ENCODE data around the gene TMEM221. TPM values are rescaled to one million over a fixed set of nuclear protein-coding genes. Genes with fewer than 3 reads are reported as not detected.
A peak's percentile ranks its signal among the peaks of the same experiment; 100 is the strongest.

Gene TMEM221
- total and polyA plus RNA-seq, 9 of the 15 experiments (the other 6 are each of a cell fraction or from before 2014, with no cell fraction given): 0.06 to 0.35 TPM; not detected in 7

GRCh38 chr19:17469481-17470067, 21.1 kb upstream of the TMEM221 start (continued):
- peak; percentile 65; the same call in 1 of the 2 replicates for TF ChIP-seq TFAP4 (CRISPR knock-in tag; IDR thresholded peaks at IDR 0.05; ENCODE audit: borderline replicate concordance)
- TF ChIP-seq ELK1 (CRISPR knock-in tag; IDR thresholded peaks at IDR 0.05): no peak
- no peak for TF ChIP-seq HNRNPK (IDR thresholded peaks at IDR 0.05; ENCODE audit: low read depth, low read length, poor library complexity, severe bottlenecking)
- no peak for TF ChIP-seq ZBTB34 (CRISPR knock-in tag; IDR thresholded peaks at IDR 0.05)
- no peak for TF ChIP-seq ATF4 (CRISPR knock-in tag; IDR thresholded peaks at IDR 0.05)
- peak; percentile 49; the same call in 1 of the 2 replicates for TF ChIP-seq JUN (IDR thresholded peaks at IDR 0.05; ENCODE audit: borderline replicate concordance, low read depth, low read length)
- no peak for TF ChIP-seq JUN (CRISPR knock-in tag; IDR thresholded peaks at IDR 0.05; ENCODE audit: borderline replicate concordance)
- 0 out of 2 replicates have a peak, but pooled peaks have one; percentile 26 for TF ChIP-seq ZNF830 (CRISPR knock-in tag; IDR thresholded peaks at IDR 0.05)
- 0 out of 2 replicates have a peak, but pooled peaks have one; percentile 8 for TF ChIP-seq ZBTB33 (CRISPR knock-in tag; IDR thresholded peaks at IDR 0.05)
- peak; percentile 99 for TF ChIP-seq MXI1 (IDR thresholded peaks at IDR 0.05; ENCODE audit: low read depth, low read length)
- TF ChIP-seq ZNF263 (CRISPR knock-in tag; IDR thresholded peaks at IDR 0.05; ENCODE audit: borderline replicate concordance): peak; percentile 31; the same call in 1 of the 2 replicates
- TF ChIP-seq CC2D1A (IDR thresholded peaks at IDR 0.05): peak; percentile 98
- TF ChIP-seq MNT (conservative IDR thresholded peaks at IDR 0.05): peak; percentile 91 to 99
- TF ChIP-seq HINFP (tag; conservative IDR thresholded peaks at IDR 0.05; ENCODE audit: low read depth): peak; percentile 99
- TF ChIP-seq POLR2AphosphoS5 (IDR thresholded peaks at IDR 0.05; ENCODE audit: control insufficient read depth, insufficient read depth, low read depth, low read length): no peak
- TF ChIP-seq SP1 (CRISPR knock-in tag; IDR thresholded peaks at IDR 0.05): peak; percentile 84

Data from K562 (cell line).